Activated CD8-positive, alpha-beta memory T cell treated with anti-CD3 and anti-CD28 coated beads, Interleukin-2, amount 50 U/mL, for 4 hours (primary cell): Measurements from ENCODE around the gene CABP7.

ENCODE experiments used
- DNase-seq: peaks from one replicate; pipeline ENCODE4 v3.0.0-alpha.2; 2020

CABP7 gene

DNA sequence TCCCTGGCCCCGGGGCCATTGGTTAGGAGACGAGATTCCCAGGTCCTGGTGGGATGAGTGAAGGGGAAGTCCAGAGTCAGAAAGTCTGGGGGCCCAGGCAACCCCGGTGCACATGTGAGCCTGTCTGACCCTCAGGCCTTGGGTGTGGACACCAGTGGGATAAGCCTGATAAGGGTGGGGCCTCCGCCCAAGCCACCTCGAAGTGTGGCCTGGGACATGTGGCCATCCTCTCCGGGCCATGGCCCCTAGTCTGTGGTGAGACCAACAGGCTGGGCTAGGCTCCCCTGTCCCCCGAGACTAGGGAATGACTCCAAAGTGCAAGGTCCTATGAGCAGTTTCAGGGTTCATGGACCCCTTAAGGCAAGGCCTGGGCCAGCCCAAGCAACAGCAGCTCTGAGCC is 6.3 kb downstream of the CABP7 start:
- no peak for DNase-seq

DNA sequence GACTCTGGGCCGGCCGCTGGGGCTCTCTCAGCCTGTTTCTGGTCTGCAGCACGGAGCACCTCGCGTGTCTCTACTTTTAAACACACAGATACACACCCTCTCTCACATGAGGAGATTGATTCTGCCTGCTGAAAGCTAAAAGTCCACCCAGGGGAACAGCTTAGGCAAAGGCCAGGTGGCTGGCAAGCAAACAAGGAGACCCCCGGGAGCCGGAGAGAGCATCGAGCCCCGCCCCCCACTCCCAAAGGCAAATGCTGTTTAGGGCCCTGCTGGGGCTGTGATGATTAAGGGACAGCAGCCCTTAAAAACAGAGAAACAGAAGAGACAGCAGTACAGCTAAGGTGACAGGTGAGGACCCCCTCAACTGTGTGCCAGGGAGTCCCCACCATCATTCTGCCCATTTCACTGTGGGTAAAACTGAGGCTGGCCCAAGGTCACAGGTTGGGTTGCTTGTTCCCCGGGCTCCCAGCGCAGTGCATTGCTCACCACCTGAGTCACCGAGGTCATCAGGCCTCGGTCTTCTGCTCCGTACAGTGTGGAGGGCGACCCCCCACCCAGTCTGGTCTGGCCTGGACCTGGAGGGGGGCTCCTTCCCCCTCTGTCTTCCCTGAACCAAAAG is 6.8 kb downstream of the CABP7 start:
- DNase-seq: no peak

DNA sequence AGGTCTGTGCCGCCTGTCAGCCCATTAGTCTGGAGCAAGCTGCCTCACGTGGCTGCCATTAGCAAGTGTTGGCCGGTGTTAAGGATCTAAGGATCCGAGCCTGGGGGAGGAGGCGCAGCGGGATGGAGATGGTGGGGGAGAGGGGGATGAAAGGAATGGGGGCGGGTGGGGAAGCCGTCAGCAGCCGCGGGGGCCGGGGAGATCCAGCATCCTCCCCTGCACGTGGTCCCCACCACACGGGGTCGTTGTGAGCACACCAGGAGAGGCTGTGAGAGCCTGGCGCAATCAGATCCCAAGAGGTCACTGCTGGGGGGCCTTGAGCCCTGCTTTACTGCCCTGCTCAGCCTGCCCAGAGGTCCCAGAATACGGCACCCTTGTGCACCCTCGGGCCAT is 7.3 kb downstream of the CABP7 start:
- no peak for DNase-seq

DNA sequence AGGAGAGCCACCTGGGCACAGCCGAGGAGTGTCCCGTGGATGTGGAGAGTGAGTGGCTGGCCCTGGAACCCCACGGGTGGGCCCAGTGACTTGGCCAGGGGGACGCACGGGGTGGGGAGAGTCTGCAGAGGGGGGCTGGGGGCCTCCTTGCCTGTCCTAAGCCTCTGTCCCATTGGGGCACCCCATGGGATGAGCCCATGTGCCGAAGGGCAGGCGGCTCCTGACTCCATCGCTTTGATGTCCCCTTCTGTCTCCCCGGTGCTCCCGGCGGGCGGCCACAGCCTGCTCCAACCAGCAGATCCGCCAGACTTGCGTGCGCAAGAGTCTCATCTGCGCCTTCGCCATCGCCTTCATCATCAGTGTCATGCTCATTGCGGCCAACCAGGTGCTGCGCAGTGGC is 9.4 kb downstream of the CABP7 start:
- DNase-seq: no peak

DNA sequence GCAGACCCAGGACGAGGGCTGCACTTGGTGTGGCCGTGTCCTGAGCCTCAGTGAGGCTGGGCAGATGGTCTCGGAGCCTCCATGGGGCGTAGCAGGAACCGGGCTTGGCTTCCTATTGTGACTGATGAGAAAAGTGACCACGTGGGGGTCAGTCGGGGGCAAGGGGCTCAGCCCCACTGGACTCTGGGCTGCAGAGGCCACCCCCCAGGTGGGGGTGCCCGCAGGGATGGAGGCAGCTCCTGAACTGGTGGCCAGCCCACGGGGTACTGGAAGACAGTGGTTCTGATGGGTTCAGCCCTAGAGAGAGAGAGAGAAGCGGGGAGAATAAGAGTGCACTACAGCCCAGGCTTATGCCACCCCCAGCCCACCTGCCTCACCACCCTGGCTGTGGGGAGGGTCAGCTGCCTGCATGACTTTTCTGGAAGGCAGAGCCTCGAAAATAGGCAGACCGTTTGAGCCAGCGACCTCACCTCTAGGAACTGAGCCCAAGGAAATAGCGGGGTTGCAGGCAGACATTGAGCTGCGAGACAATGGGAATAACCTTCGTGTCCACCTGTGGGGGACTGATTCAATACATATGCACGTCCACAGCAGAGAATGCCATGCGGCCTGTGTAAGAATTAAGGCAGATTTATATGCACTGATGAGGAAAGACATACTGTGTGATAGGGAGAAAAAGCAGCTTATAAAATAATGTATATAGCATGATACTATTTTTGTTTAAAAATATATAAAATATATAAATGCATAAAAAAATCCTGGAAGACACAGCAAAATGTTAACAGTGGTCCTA is 11.5 kb downstream of the CABP7 start:
- no peak for DNase-seq

DNA sequence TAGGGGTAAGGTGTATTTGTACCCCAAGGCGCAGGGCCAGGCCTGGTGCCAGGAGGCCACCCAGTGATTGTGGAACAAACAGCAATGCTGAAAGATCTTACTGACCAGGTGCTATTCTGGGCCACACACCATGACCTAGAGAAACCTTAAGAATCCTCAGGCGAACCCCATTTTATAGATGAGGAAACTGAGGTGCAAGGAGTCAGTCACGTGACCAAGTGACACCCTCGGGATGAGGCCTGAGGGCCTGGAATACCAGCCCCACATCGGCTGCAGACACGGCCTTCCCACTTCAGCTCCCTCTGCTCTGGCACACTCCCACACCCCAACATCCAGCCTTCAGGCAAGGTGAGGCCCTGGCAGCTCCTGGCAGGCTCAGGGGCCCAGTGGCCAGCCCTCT is 13.1 kb downstream of the CABP7 start:
- DNase-seq: no peak

DNA sequence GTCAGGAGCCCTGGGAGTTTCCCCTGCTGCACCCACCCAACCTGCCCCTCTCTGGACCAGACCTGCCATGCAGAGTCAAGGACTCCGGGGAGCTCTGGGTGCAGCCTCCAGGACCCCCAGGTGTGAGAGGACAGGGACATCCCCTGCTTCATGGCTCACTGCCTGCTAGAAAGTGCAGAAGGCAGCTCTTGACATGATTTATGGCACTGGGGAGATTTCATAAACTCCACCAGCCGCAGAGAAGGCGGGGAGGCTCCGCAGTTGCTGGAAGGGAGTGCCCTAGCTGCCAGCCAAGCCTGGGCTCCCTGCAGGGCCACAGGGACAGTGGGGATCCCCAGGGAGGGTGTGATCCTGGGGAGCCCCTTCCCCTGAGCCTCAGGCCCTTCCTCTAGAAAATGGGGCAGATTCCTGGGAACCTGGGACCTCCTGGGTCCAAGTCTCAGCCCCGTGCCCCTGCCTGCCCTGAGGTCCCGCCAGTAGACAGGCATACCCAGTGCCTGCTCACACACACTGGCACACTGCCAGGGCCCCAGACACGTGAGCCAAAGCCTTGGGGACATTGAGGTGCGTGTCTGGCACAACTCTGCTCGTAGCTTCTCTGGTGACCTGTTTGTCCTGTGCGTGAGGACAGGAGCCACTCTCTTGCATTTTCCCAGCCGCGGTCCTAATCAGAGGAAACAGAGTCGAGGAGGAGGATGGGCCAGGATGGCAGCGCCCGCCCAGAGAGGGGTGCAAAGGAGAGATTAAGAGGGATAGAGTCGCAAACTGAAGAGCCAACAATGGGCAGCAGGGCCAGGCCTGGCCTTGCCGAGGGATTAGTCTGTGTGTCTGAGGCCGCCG is 13.8 kb downstream of the CABP7 start:
- no peak for DNase-seq

DNA sequence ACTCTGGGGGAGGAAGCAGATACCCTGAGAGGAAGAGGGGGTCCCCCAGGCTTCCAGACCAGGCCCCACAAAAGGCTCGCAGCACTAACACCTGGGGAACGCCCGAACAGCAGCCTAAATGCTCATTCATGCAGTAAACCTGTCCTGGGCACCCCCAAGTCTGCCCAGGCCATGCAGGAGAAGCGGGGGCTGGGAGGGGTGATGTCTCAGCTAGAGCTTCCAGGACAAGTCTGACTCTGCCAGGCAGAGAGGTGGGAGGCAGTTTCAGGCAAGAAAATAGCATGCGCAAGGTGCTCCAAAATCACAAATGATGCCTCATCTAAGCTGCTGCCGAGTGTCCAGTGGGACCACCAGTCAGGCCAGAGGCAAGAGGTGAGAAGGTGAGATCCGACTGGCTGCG is 14.6 kb downstream of the CABP7 start:
- DNase-seq: no peak

DNA sequence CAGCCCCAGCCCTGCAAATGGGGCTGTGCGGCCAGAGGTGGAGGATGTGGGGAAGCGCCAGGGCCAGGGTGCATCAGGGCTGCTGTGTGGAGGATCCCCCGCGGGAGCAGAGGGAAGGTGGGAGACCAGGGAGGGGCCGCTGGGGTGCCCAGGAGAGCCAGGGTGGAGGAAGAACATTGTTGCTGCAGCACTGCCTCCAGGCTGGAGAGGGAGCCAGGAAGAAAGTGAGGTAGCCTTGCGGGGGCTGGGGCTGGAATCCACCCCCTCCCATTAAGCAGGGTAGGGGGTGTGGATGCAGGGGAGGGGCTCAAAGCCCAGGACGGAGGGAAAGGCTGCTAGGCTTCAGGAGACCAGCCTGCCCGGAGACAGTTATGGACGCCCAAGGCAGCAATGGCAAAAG is 15.0 kb downstream of the CABP7 start:
- DNase-seq: no peak

DNA sequence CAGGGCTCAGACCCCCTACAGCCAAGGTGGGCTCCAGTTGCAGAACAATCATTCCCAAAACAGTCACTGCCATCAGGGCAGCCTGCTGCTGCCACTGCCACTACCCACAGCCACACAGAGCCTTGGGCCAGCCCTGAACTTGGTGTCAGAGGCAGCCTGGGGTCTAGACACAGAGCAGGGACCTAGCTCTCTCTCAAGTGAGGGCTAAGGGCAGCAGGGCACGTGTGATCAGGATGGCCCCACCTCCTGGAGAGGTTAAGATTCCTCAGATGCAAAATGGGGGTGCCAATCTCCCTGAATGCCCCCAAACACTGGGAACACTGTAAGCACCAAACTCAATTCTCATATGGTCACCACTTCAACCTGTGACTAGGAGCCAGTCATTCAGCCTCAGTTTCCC is 15.6 kb downstream of the CABP7 start:
- no peak for DNase-seq

DNA sequence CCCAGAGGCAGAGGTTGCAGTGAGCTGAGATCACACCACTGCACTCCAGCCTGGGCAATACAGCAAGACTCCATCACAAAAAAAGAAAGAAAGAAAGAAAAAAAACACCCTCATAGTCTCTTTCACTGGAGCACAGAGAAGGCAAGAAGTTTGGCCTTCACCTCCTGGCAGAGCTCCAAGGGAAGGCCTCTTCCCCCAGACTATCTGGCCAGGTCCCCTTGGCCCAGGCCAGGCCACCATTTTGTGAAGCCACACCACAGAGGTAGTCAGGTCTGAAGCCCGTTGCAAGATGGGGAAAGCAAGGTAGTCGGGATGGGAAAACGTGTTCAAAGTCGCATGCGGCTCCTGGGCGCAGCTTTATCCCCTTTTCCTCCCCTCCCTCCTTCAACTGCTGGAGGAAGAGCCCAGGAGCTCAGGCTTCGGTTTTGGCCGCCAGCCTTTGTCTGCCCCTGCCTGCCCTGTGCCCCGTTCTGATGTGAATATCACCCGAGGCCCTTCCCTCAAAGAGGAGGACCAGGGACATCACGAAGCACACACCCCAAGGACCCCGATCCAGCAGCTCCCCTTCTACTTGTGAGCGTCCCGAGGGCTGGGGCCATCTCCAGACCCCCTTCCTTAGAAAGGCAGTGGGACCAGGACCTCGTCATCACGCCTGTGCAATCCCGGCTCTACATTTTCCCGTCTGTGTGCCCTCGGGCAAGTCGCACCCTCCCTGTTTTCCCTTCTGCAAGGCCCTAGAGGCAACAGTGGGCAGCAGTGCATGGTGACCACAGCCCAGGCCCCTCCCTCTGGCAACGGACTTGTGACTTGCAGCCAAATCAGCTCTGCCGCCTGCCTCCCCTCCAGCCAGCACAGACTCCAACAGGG is 17.7 kb downstream of the CABP7 start:
- no peak for DNase-seq

DNA sequence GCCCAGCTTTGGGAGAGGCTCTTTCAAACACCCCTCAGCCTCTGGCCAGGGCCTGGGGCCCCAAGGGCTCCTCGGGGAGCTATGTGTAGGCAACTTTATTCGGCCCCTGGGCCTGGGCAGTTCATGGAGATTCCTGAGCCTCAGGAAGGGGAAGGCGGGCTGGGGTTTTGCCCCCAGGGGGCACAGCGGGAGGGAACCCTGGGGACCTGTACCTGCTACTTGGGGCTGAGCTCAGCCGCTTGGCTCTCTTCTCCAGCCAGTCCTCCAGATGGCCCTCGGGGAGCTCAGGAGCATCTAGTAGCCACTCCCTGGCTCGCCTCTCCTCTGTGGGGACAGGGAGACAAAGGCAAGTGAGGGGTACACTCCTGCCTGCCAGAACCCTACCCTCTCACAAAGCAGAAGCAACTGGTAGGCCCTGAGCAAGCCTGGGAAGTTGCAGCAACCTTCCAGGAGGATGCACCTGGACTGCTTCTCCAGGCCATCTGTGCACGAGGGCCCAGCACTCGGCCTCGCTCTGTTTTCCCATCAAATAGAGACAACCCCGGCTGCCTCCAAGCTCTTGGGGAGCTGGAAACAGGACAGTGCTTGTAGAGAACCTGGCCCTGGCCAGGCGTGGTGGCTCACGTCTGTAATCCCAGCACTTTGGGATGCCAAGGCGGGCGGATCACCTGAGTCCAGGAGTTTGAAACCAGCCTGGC is 18.5 kb downstream of the CABP7 start:
- DNase-seq: no peak

DNA sequence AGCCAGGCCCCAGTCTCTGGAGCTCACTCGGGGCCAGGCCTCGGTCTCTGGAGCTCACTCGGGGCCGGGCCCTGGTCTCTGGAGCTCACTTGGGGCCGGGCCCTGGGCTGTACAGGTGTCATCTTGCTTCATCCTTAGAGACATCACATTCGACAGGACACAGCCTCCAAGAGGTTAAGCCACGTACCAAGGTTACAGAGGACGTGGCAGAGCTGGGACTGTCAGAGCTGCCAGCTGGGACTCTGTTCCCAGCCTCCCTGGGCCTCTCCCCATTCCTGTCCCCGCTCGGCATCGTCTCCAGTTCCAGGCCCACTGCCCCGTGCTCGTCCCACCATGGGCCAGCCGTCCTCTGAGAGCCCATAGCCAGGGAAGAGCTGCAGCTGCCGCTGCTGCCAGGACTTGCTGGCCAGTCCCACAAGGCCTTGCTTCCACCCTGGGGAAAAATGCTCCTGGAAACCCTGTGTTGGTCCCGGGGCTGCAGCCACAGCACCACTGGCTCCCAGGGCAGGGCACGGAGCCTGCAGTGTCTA is 19.6 kb downstream of the CABP7 start:
- no peak for DNase-seq

DNA sequence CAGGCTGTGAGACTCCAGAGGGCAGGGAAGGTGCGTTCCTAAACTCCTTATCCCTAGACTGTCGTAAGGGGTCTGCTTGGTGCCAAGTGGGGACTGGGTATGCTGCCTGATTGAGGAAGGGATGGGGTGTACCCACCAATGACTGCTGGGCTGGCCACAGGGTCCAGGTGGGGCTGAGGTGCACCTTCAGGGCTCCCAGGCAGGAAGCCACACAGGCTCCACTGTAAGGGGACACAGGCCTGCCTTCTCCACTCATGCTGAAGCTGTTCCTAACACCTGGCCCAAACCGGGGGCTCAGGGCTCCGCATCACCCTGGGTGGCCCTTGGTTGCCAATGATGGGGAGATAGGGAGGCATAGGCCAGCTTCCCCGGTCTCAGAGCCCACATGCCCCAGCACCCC is 20.4 kb downstream of the CABP7 start:
- no peak for DNase-seq

DNA sequence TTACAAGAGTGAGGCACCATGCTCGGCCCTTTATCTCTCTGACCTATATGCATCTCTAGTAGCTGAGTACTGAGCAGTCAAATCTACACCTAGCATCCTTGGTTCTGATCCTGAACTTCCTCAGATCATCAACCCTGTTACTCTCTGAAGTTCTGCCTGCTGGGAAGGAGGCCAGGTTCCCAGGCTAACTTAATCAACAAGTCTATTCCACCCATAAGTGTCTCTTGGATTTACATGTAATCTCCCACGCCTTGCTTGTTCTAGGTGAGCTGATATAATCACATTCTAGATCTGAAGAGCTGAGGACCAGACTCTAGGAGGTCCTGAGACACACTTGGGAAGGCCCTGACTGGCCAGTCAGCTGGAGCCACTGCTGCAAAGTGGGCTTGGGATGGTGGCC is 22.1 kb downstream of the CABP7 start:
- no peak for DNase-seq

DNA sequence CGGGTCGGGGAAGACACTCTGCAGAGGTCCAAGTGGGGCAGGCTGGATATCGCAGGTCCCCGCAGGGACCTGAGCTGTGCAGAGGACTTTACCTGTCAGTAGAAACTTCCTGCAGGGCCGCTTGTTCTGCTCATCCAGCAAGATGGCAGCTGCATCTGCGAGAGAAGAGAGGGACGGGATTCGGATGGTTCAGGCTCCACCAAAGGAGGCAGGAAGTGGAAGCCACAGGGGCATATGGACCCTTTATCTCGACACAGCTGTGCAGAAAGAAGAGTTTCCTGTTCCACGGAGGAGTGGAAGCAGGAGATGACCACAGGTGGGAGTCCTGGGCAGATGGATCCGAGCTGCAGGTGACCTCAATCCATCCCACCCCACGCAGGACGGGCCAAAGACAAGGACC is 22.5 kb downstream of the CABP7 start:
- DNase-seq: no peak

DNA sequence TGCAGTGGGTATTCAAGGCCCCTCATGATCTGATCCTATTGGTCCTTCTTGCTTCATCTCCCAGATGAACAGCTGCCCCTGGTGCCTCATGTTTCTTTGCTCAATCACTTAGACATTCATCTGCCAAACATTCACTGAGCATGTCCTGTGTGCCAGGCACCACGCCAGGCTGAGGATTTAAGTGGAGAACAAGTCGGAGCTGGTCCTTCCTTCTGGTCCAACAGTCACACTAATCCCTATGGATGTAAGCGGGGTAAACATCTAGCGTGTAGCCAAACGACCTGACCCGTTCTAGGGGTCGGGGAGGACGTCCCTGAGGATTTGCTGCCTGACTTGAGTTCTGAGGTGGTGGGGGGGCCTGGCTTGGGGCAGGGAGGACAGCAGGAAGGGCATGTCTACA is 25.1 kb downstream of the CABP7 start:
- DNase-seq: no peak

DNA sequence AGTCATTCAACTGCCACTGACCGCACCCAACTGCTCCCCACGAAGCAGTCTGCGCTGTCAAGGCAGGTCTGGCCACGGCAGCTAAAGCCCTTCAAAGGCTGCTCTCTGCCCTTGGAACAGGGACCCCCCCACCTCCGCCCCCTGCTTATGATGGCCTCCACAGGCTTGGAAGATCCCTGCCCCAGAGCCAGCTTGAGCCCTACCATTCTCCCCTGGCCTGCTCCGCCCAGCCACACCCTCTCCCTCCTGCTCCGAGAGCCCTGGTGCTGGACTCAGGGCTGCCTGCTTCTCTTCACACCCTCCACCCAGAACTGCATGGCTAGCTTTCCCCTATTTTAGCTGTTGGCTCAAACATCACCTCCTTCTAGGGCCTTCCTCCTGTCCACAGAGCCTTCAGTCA is 28.0 kb downstream of the CABP7 start:
- DNase-seq: no peak

DNA sequence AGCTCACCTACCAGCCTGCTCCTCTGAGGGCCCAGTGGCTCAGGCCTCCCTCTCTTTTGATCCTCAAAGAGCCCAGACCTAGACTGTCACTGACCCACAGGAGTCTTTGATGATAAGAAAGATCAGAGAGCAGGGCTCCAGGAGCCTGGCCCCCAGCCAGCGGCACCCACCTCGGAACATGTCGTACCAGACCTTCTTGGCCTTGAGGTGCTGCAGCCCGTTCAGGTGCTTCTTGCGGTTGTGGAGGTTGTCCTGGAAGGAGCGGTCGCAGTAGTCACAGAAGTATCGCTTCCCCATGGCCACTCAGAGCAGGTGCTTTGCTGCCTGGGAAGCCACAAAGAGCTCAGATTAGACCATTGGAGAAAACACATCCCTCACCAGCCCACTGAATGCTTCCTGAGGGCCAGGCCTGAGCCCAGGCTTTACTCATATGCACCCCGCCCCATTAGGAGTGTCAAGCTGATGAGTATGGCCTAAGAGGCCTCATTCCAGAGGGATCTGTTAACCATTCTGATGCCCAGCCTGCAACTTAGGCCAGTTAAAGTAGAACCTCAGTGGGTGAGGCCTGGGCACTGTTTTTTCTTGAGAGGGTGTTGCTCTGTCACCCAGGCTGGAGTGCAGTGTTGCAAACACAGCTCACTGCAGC is 28.6 kb downstream of the CABP7 start:
- DNase-seq: no peak

DNA sequence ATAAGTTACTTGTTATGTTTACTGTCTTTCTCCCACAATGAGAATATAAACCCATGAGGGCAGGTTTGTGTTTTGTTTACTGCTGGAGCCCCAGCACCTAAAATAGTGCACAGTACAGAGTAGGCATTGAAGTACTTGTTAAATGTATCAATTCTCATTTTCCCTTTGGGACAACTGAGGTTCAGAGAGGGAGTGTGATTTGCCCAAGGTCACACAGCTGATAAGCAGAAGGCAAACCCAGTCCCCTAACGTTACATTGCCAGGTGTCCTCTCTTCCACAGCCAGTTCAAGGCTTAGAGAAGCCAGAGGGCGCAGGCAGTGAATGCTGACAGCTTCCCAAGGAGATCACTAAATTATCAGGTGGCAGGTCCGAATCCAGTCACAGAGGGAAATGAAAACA is 30.2 kb downstream of the CABP7 start:
- DNase-seq: no peak
